Superior temporal gyrus (tissue), 1 donor: Measurements from ENCODE around the gene GNPDA1.
A peak's percentile ranks its signal among the peaks of the same experiment; 100 is the strongest.

Source experiments
- DNase-seq: peaks from one replicate; pipeline ENCODE4 v3.0.0-alpha.2; 2016; ENCODE audit errors: extremely low spot score

The GNPDA1 gene

GRCh38 chr5:142023836-142024235, 11.0 kb upstream of the GNPDA1 start:
- no peak for DNase-seq

- DNase-seq, result no peak
Measured at GRCh38 chr5:142020122-142020659, 7.4 kb upstream of the GNPDA1 start.

- DNase-seq, result no peak
Measured at GRCh38 chr5:142017832-142018427, 5.1 kb upstream of the GNPDA1 start.

- DNase-seq, result no peak
Measured at GRCh38 chr5:142016556-142016955, 3.7 kb upstream of the GNPDA1 start.

GRCh38 chr5:142015781-142016533, 3.1 kb upstream of the GNPDA1 start:
- no peak for DNase-seq

- peak; percentile 86 for DNase-seq
Measured at GRCh38 chr5:142014911-142015584, 2.2 kb upstream of the GNPDA1 start.

GRCh38 chr5:142013734-142014521, 1.1 kb upstream of the GNPDA1 start:
- peak; percentile 68 for DNase-seq

GRCh38 chr5:142012186-142012785, 541 bp downstream of the GNPDA1 start:
- DNase-seq, result peak; percentile 68

- no peak for DNase-seq
Measured at GRCh38 chr5:142011572-142012185, 1.1 kb downstream of the GNPDA1 start.

- DNase-seq, result no peak
Measured at GRCh38 chr5:142009886-142010285, 2.9 kb downstream of the GNPDA1 start.

GRCh38 chr5:142008813-142009212, 4.0 kb downstream of the GNPDA1 start:
- no peak for DNase-seq

GRCh38 chr5:142007237-142007544, 5.6 kb downstream of the GNPDA1 start:
- no peak for DNase-seq

- DNase-seq, result no peak
Measured at GRCh38 chr5:142006363-142007236, 6.2 kb downstream of the GNPDA1 start.

GRCh38 chr5:142003266-142003800, 9.5 kb downstream of the GNPDA1 start:
- no peak for DNase-seq

- no peak for DNase-seq
Measured at GRCh38 chr5:142000704-142001484, 11.9 kb downstream of the GNPDA1 start.

- no peak for DNase-seq
Measured at GRCh38 chr5:142000173-142000572, 12.7 kb downstream of the GNPDA1 start.

GRCh38 chr5:141997358-141997960, 15.4 kb downstream of the GNPDA1 start:
- no peak for DNase-seq

- no peak for DNase-seq
Measured at GRCh38 chr5:141995656-141996055, 17.2 kb downstream of the GNPDA1 start.
